Stimulated activated CD8-positive, alpha-beta memory T cell treated with anti-CD3 and anti-CD28 coated beads, Interleukin-15, amount 100 ng/mL, for 48 hours (primary cell): ENCODE results near the gene B3GAT2.
A peak's percentile ranks its signal among the peaks of the same experiment; 100 is the strongest.
"Not testable (repeated sequence)": the region's sequence is repeated elsewhere in the genome, so short reads cannot be mapped to it uniquely, and the experiment has no call there.

Experiments
- DNase-seq, 2 donors: peaks; one replicate each; pipeline ENCODE4 v3.0.0-alpha.2; 2020; ENCODE audit warnings: low read depth in 2 of 2

The B3GAT2 gene

GRCh38 chr6:70956451-70957283, at the start of gene B3GAT2:
TSS of gene B3GAT2 (minus strand) at chr6:70957060. CDS start at chr6:70956429, 631 bp downstream.
- DNase-seq: no peak

- no peak for DNase-seq
Measured at GRCh38 chr6:70998148-70998547, 41.3 kb upstream of the B3GAT2 start.

GRCh38 chr6:70997379-70997778, 40.5 kb upstream of the B3GAT2 start:
- DNase-seq: no peak

- DNase-seq: no peak
Measured at GRCh38 chr6:70996106-70996505, 39.2 kb upstream of the B3GAT2 start.

GRCh38 chr6:70995411-70995810, 38.6 kb upstream of the B3GAT2 start:
- no peak for DNase-seq

GRCh38 chr6:70991253-70991652, 34.4 kb upstream of the B3GAT2 start:
- no peak for DNase-seq

- no peak for DNase-seq
Measured at GRCh38 chr6:70985156-70985555, 28.3 kb upstream of the B3GAT2 start.

- no peak for DNase-seq
Measured at GRCh38 chr6:70982747-70983146, 25.9 kb upstream of the B3GAT2 start.

- no peak for DNase-seq
Measured at GRCh38 chr6:70980727-70981126, 23.9 kb upstream of the B3GAT2 start.

GRCh38 chr6:70973604-70974003, 16.7 kb upstream of the B3GAT2 start:
- no peak for DNase-seq

- DNase-seq: no peak
Measured at GRCh38 chr6:70967049-70967448, 10.2 kb upstream of the B3GAT2 start.

- DNase-seq: no peak
Measured at GRCh38 chr6:70957284-70957617, 391 bp upstream of the B3GAT2 start.

GRCh38 chr6:70956191-70956450, 739 bp downstream of the B3GAT2 start:
- no peak for DNase-seq

GRCh38 chr6:70955441-70956190, 1.2 kb downstream of the B3GAT2 start:
- peak; percentile 74 to 77 for DNase-seq

- no peak for DNase-seq
Measured at GRCh38 chr6:70954750-70955149, 2.1 kb downstream of the B3GAT2 start.

GRCh38 chr6:70954176-70954575, 2.7 kb downstream of the B3GAT2 start:
- DNase-seq: no peak

- no peak for DNase-seq
Measured at GRCh38 chr6:70952608-70953165, 4.2 kb downstream of the B3GAT2 start.

- not testable (repeated sequence) for DNase-seq
Measured at GRCh38 chr6:70944321-70944720, 12.5 kb downstream of the B3GAT2 start.

GRCh38 chr6:70933853-70934252, 23.0 kb downstream of the B3GAT2 start:
- DNase-seq: no peak

- DNase-seq: no peak
Measured at GRCh38 chr6:70905742-70906141, 51.1 kb downstream of the B3GAT2 start.

GRCh38 chr6:70903665-70904452, 53.0 kb downstream of the B3GAT2 start:
- no peak for DNase-seq

GRCh38 chr6:70901324-70901723, 55.5 kb downstream of the B3GAT2 start:
- DNase-seq: no peak
